Uterus (tissue), 4 donors: ENCODE measurements around the gene PRSS12. TPM values are rescaled to one million over a fixed set of nuclear protein-coding genes. Genes with fewer than 3 reads are reported as not detected.

Experiments
- DNase-seq, 2 donors: peaks; one replicate each; pipeline ENCODE4 v3.0.0-alpha.2; 2019 to 2020
- H3K27ac ChIP-seq, 2 donors: fragments of 200-600 bp; sonication (generic); 1 replicate in 1 of 2; 2 replicates in 1 of 2; pipeline ENCODE4 v1.5.1; 2016 to 2018
- H3K27me3 ChIP-seq, 2 donors: fragments of 200-600 bp; sonication (generic); one replicate each; pipeline ENCODE4 v1.5.1; 2018 to 2019; ENCODE audit warnings: control low read depth in 1 of 2
- H3K36me3 ChIP-seq, 2 donors: fragments of 200-600 bp; sonication (generic); one replicate each; pipeline ENCODE4 v1.5.1; 2019; ENCODE audit warnings: control low read depth in 1 of 2
- H3K4me1 ChIP-seq, 2 donors: fragments of 200-600 bp; sonication (generic); one replicate each; pipeline ENCODE4 v1.5.1; 2018 to 2019; ENCODE audit warnings: control low read depth in 1 of 2
- H3K4me3 ChIP-seq, 2 donors: fragments of 200-600 bp; sonication (generic); 1 replicate in 1 of 2; 2 replicates in 1 of 2; pipeline ENCODE4 v1.5.1; 2018 to 2019; ENCODE audit warnings: mild to moderate bottlenecking in 1 of 2
- H3K9me3 ChIP-seq, 2 donors: fragments of 200-600 bp; sonication (generic); one replicate each; pipeline ENCODE4 v1.5.1; 2019; ENCODE audit warnings: control low read depth in 1 of 2
- CTCF ChIP-seq, 4 experiments: fragments of 200-600 bp in 2 of 4; fragments of 450-650 bp in 2 of 4; sonication (generic) in 2 of 4; IDR thresholded peaks; one replicate each; pipeline ENCODE4 v1.5.1; 2016 to 2019; ENCODE audit warnings: antibody characterized with exemption in 4 of 4, mild to moderate bottlenecking in 2 of 4, moderate library complexity in 1 of 4
- POLR2A ChIP-seq, 2 donors: fragments of 450-650 bp; IDR thresholded peaks; one replicate each; pipeline ENCODE4 v1.6.1; 2016; ENCODE audit warnings: antibody characterized with exemption in 2 of 2, mild to moderate bottlenecking in 1 of 2, moderate library complexity in 1 of 2
- intact Hi-C: fragments of 100-400 bp; cut with DNase I; formaldehyde crosslinking; loops from one replicate; pipeline ENCODE4 v1.15.1; 2023; ENCODE audit warnings: low total_unique reads
- total RNA-seq, 4 donors: library from RNA; depleted of rRNA in 3 of 4; stranded (reverse); fragments of >200 nt in 3 of 4; gene quantifications; one replicate each; pipeline versions ENCODE4 v1.1.0 to v1.2.4, GENCODE V29; 2014 to 2023
- donor health status: DM: yes; HTN: yes; CAD: no.

Gene PRSS12
- total RNA-seq, 4 donors from 2014 or later: 0.15 to 52.1 (median 7.2) TPM

GRCh38 chr4:118367872-118368271 is 15.1 kb upstream of the PRSS12 start:
- Histone ChIP-seq H3K9me3 (no peaks in the 10 kb centered on the region), H3K27ac (no peak overlapping the region), H3K4me3 (no peak overlapping the region), H3K27me3 (peaks cover 0 to 9% of the 10 kb centered on the region in 2 donors), H3K4me1 (no peaks in the 10 kb centered on the region), H3K36me3 (no peaks in the 10 kb centered on the region)
- DNase-seq: no peak
- intact Hi-C loops: no loop called here
- TF ChIP-seq POLR2A (IDR thresholded peaks at IDR 0.05) (no peak), CTCF (IDR thresholded peaks at IDR 0.05) (no peak)

GRCh38 chr4:118367361-118367760 is 14.6 kb upstream of the PRSS12 start:
- no peaks in the 10 kb centered on the region for H3K4me1 ChIP-seq
- H3K36me3 ChIP-seq: no peaks in the 10 kb centered on the region
- H3K27ac ChIP-seq: no peak overlapping the region
- H3K9me3 ChIP-seq: no peaks in the 10 kb centered on the region
- TF ChIP-seq POLR2A (IDR thresholded peaks at IDR 0.05) (no peak), CTCF (IDR thresholded peaks at IDR 0.05) (no peak)
- H3K27me3 ChIP-seq: peaks cover 0 to 9% of the 10 kb centered on the region in 2 donors
- intact Hi-C loops: no loop called here
- H3K4me3 ChIP-seq: no peak overlapping the region
- DNase-seq: no peak

GRCh38 chr4:118363166-118363565 is 10.4 kb upstream of the PRSS12 start:
- DNase-seq: no peak
- Histone ChIP-seq H3K36me3 (no peaks in the 10 kb centered on the region), H3K9me3 (no peaks in the 10 kb centered on the region), H3K27me3 (peaks cover 0 to 9% of the 10 kb centered on the region in 2 donors), H3K27ac (no peak overlapping the region), H3K4me3 (no peak overlapping the region), H3K4me1 (no peaks in the 10 kb centered on the region)
- TF ChIP-seq CTCF (IDR thresholded peaks at IDR 0.05) (no peak), POLR2A (IDR thresholded peaks at IDR 0.05) (no peak)
- intact Hi-C loops: no loop called here

GRCh38 chr4:118361192-118361591 is 8.4 kb upstream of the PRSS12 start:
- no peaks in the 10 kb centered on the region for H3K4me1 ChIP-seq
- H3K27ac ChIP-seq: no peak overlapping the region
- DNase-seq: no peak
- intact Hi-C loops: no loop called here
- peaks cover 0 to 9% of the 10 kb centered on the region in 2 donors for H3K27me3 ChIP-seq
- TF ChIP-seq CTCF (IDR thresholded peaks at IDR 0.05) (no peak), POLR2A (IDR thresholded peaks at IDR 0.05) (no peak)
- no peak overlapping the region for H3K4me3 ChIP-seq
- H3K36me3 ChIP-seq: no peaks in the 10 kb centered on the region
- no peaks in the 10 kb centered on the region for H3K9me3 ChIP-seq

GRCh38 chr4:118360106-118360505 is 7.3 kb upstream of the PRSS12 start:
- intact Hi-C loops: no loop called here
- H3K36me3 ChIP-seq: no peaks in the 10 kb centered on the region
- no peaks in the 10 kb centered on the region for H3K9me3 ChIP-seq
- no peaks in the 10 kb centered on the region for H3K4me1 ChIP-seq
- H3K27me3 ChIP-seq: peaks cover 0 to 9% of the 10 kb centered on the region in 2 donors
- H3K27ac ChIP-seq: no peak overlapping the region
- H3K4me3 ChIP-seq: no peak overlapping the region
- no peak for DNase-seq
- TF ChIP-seq CTCF (IDR thresholded peaks at IDR 0.05) (no peak), POLR2A (IDR thresholded peaks at IDR 0.05) (no peak)
